ENCODE data around the gene MT1B.

GRCh38 chr16:56608876-56609462, 42.7 kb upstream of the MT1B start:
- no peak for TF ChIP-seq CTCF (IDR thresholded peaks at IDR 0.05; ENCODE audit: insufficient read depth, low read depth, low read length)
- no peak for TF ChIP-seq EZH2 (IDR thresholded peaks at IDR 0.05; ENCODE audit: insufficient read depth, low read length)
